Neural cell (in vitro differentiated cells): ENCODE data around the gene KMT2B.

ENCODE experiments used
- CTCF ChIP-seq: fragments of 450-650 bp; IDR thresholded peaks from 2 replicates; pipeline ENCODE4 v1.5.1; 2014; ENCODE audit warnings: antibody characterized with exemption, mild to moderate bottlenecking, moderate library complexity; ENCODE audit not compliant: poor library complexity, severe bottlenecking
- EP300 ChIP-seq: fragments of 450-650 bp; conservative IDR thresholded peaks from 2 replicates; pipeline ENCODE4 v1.6.1; 2014; ENCODE audit warnings: antibody characterized with exemption, mild to moderate bottlenecking, moderate library complexity; ENCODE audit not compliant: poor library complexity, severe bottlenecking
- EZH2 ChIP-seq: fragments of 200-600, 300-800 bp; shearing (Covaris generic), sonication (generic); IDR thresholded peaks from 2 replicates; pipeline ENCODE4 v1.6.1; 2014; ENCODE audit warnings: antibody characterized with exemption, low read length, borderline replicate concordance, mild to moderate bottlenecking; ENCODE audit not compliant: insufficient read depth, poor library complexity, severe bottlenecking
- POLR2AphosphoS5 ChIP-seq: IDR thresholded peaks from 2 replicates; pipeline ENCODE4 v1.6.1; 2012
- RAD21 ChIP-seq: fragments of 450-650 bp; conservative IDR thresholded peaks from 2 replicates; pipeline ENCODE4 v1.6.1; 2014; ENCODE audit warnings: antibody characterized with exemption, mild to moderate bottlenecking, moderate library complexity
- TAF1 ChIP-seq: IDR thresholded peaks from 2 replicates; pipeline ENCODE4 v1.6.1; 2012; ENCODE audit warnings: low read depth
- TF ChIP-seq, protein P1 (sequence below): IDR thresholded peaks from 2 replicates; pipeline ENCODE4 v1.6.1; 2012; ENCODE audit warnings: borderline replicate concordance

DNA sequence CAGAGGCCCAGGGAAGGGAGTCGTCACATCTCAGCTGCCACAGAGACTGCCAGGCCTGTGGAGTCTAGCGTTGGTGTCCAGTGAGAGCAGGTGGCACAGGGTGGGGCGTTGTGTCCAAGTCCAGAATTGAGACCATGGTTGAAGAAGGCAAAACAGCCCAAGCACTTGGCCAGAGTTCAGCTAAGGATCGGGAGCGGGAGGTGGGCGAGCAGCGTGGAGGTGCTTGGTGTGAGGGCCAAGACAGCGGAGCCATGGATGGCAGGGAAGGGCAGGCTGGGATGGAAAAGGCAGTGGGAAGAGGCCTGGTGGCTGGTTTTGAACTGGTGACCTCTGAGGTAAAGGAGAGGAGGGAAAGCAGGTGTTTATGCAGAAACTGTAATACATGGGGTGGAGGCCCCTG is 16.5 kb downstream of the KMT2B start:
- TF ChIP-seq CTCF = no peak
- no peak for TF ChIP-seq EP300
- no peak for TF ChIP-seq EZH2
- TF ChIP-seq, protein P1, sequence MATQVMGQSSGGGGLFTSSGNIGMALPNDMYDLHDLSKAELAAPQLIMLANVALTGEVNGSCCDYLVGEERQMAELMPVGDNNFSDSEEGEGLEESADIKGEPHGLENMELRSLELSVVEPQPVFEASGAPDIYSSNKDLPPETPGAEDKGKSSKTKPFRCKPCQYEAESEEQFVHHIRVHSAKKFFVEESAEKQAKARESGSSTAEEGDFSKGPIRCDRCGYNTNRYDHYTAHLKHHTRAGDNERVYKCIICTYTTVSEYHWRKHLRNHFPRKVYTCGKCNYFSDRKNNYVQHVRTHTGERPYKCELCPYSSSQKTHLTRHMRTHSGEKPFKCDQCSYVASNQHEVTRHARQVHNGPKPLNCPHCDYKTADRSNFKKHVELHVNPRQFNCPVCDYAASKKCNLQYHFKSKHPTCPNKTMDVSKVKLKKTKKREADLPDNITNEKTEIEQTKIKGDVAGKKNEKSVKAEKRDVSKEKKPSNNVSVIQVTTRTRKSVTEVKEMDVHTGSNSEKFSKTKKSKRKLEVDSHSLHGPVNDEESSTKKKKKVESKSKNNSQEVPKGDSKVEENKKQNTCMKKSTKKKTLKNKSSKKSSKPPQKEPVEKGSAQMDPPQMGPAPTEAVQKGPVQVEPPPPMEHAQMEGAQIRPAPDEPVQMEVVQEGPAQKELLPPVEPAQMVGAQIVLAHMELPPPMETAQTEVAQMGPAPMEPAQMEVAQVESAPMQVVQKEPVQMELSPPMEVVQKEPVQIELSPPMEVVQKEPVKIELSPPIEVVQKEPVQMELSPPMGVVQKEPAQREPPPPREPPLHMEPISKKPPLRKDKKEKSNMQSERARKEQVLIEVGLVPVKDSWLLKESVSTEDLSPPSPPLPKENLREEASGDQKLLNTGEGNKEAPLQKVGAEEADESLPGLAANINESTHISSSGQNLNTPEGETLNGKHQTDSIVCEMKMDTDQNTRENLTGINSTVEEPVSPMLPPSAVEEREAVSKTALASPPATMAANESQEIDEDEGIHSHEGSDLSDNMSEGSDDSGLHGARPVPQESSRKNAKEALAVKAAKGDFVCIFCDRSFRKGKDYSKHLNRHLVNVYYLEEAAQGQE = no peak
- no peak for TF ChIP-seq POLR2AphosphoS5
- TF ChIP-seq TAF1 = no peak
- TF ChIP-seq RAD21 = no peak
